Measurements from ENCODE around the gene PUSL1.
A peak's percentile ranks its signal among the peaks of the same experiment; 100 is the strongest.

The PUSL1 gene

GRCh38 chr1:1342584-1343115, 34.3 kb downstream of the PUSL1 start:
- ChIA-PET CTCF (interaction anchor here (0.6 kb wide), 1 partner anchor 16 kb away, joined by 4 read pairs; no protein-coding TSS in a partner anchor), POLR2A (ENCODE audit: low non-redundant PET) (no interaction called here)
- no peak for TF ChIP-seq CTCF (conservative IDR thresholded peaks at IDR 0.05; ENCODE audit: low read depth)
- DNase-seq (ENCODE audit: low spot score) = no peak
- peak overlapping the region; percentile 98 for H3K27ac ChIP-seq

- POLR2A ChIA-PET (ENCODE audit: low non-redundant PET) = interaction anchor here (0.9 kb wide), 1 partner anchor 34 kb away, joined by 6 read pairs; no protein-coding TSS in a partner anchor
- CTCF ChIA-PET = interaction anchor here (0.7 to 1.1 kb wide), 2 partner anchors 29 to 45 kb away, joined by 4 to 6 read pairs; no protein-coding TSS in a partner anchor
- H3K27ac ChIP-seq = peak overlapping the region; percentile 98
- DNase-seq (ENCODE audit: low spot score) = no peak
- no peak for TF ChIP-seq CTCF (conservative IDR thresholded peaks at IDR 0.05; ENCODE audit: low read depth)
These were observed 35.5 kb downstream of the PUSL1 start for GRCh38 chr1:1343811-1344421.

- ChIA-PET POLR2A (ENCODE audit: low non-redundant PET) (interaction anchor here (0.9 kb wide), 1 partner anchor 35 kb away, joined by 6 read pairs; no protein-coding TSS in a partner anchor), CTCF (interaction anchor here (0.5 to 1.5 kb wide), 6 partner anchors 11 to 1103 kb away, joined by 3 to 6 read pairs (median 5); no protein-coding TSS in a partner anchor)
- TF ChIP-seq CTCF (conservative IDR thresholded peaks at IDR 0.05; ENCODE audit: low read depth) = peak; percentile 71
- peak; percentile 93 for DNase-seq (ENCODE audit: low spot score)
- peak overlapping the region; percentile 98 for H3K27ac ChIP-seq
These were observed 36.4 kb downstream of the PUSL1 start for GRCh38 chr1:1344655-1345361.

GRCh38 chr1:1345384-1345783, 37.0 kb downstream of the PUSL1 start:
- CTCF ChIA-PET = interaction anchor here (0.5 to 1.5 kb wide), 3 partner anchors 12 to 97 kb away, joined by 3 to 6 read pairs (median 5); no protein-coding TSS in a partner anchor

GRCh38 chr1:1345860-1346500, 37.6 kb downstream of the PUSL1 start:
- no peak for DNase-seq (ENCODE audit: low spot score)
- ChIA-PET CTCF (interaction anchor here (0.5 to 1.5 kb wide), 3 partner anchors 12 to 96 kb away, joined by 3 to 6 read pairs (median 5); no protein-coding TSS in a partner anchor), POLR2A (ENCODE audit: low non-redundant PET) (interaction anchor here (0.6 kb wide), 1 partner anchor 29 kb away, joined by 3 read pairs; the partner anchor contains the start of gene AURKAIP1)
- H3K27ac ChIP-seq = peak overlapping the region; percentile 98
- TF ChIP-seq CTCF (conservative IDR thresholded peaks at IDR 0.05; ENCODE audit: low read depth) = no peak

More at GRCh38 chr1:1345384-1345783, 37.0 kb downstream of the PUSL1 start:
- no peak for DNase-seq (ENCODE audit: low spot score)
- POLR2A ChIA-PET (ENCODE audit: low non-redundant PET) = no interaction called here
- TF ChIP-seq CTCF (conservative IDR thresholded peaks at IDR 0.05; ENCODE audit: low read depth) = no peak
- peak overlapping the region; percentile 98 for H3K27ac ChIP-seq

GRCh38 chr1:1346501-1346890, 38.1 kb downstream of the PUSL1 start:
- peak overlapping the region; percentile 98 for H3K27ac ChIP-seq
- no peak for TF ChIP-seq CTCF (conservative IDR thresholded peaks at IDR 0.05; ENCODE audit: low read depth)
- no peak for DNase-seq (ENCODE audit: low spot score)
- POLR2A ChIA-PET (ENCODE audit: low non-redundant PET) = no interaction called here
- CTCF ChIA-PET = interaction anchor here (0.7 kb wide), 1 partner anchor 35 kb away, joined by 3 read pairs; no protein-coding TSS in a partner anchor

All from RWPE1 (cell line).